ENCODE results near the gene HEPN1. TPM values are rescaled to one million over a fixed set of nuclear protein-coding genes. Genes with fewer than 3 reads are reported as not detected.

HEPN1 gene
- total RNA-seq, 1 experiment from 2014 or later: not detected

- TF ChIP-seq CTCF (conservative IDR thresholded peaks at IDR 0.05; ENCODE audit: low read depth, low read length): no peak
- TF ChIP-seq EZH2 (IDR thresholded peaks at IDR 0.05; ENCODE audit: borderline replicate concordance, low read depth, low read length, poor library complexity, severe bottlenecking): no peak
- ChIA-PET POLR2A (ENCODE audit: low non-redundant PET) (no interaction called here), CTCF (interaction anchor here (0.5 kb wide), 1 partner anchor 556 kb away, joined by 3 read pairs; no protein-coding TSS in a partner anchor)
- no peaks in the 10 kb centered on the region for H3K36me3 ChIP-seq (ENCODE audit: insufficient read depth, low read length, poor library complexity, severe bottlenecking)
- no TSS peak for BruUV-seq (replicated peaks)
- intact Hi-C loops (cut with micrococcal nuclease; ENCODE audit: unreplicated experiment): no loop called here
- no peak overlapping the region for H3K27ac ChIP-seq (ENCODE audit: low read depth, low read length, poor library complexity, severe bottlenecking)
- no peaks in the 10 kb centered on the region for H3K4me1 ChIP-seq (ENCODE audit: insufficient read depth, low read length, poor library complexity, severe bottlenecking)
- H3K4me3 ChIP-seq (ENCODE audit: low read depth, low read length, poor library complexity, severe bottlenecking): no peak overlapping the region
- no peak for DNase-seq (ENCODE audit: low spot score)
- H3K9me3 ChIP-seq (ENCODE audit: low read depth, low read length, poor library complexity, severe bottlenecking): no peaks in the 10 kb centered on the region
- peaks cover 23% of the 10 kb centered on the region for H3K27me3 ChIP-seq (replicated peaks; ENCODE audit: insufficient read depth, low read depth, low read length, poor library complexity)
Observed at GRCh38 chr11:124937336-124937935, 18.4 kb downstream of the HEPN1 start.

- intact Hi-C loops (cut with micrococcal nuclease; ENCODE audit: unreplicated experiment): no loop called here
- Histone ChIP-seq H3K27me3 (replicated peaks; ENCODE audit: insufficient read depth, low read depth, low read length, poor library complexity) (peaks cover 23% of the 10 kb centered on the region), H3K4me1 (ENCODE audit: insufficient read depth, low read length, poor library complexity, severe bottlenecking) (no peaks in the 10 kb centered on the region), H3K4me3 (ENCODE audit: low read depth, low read length, poor library complexity, severe bottlenecking) (no peak overlapping the region), H3K9me3 (ENCODE audit: low read depth, low read length, poor library complexity, severe bottlenecking) (no peaks in the 10 kb centered on the region), H3K36me3 (ENCODE audit: insufficient read depth, low read length, poor library complexity, severe bottlenecking) (no peaks in the 10 kb centered on the region), H3K27ac (ENCODE audit: low read depth, low read length, poor library complexity, severe bottlenecking) (no peak overlapping the region)
- BruUV-seq (replicated peaks): no TSS peak
- no peak for DNase-seq (ENCODE audit: low spot score)
- CTCF ChIA-PET: no interaction called here
- TF ChIP-seq EZH2 (IDR thresholded peaks at IDR 0.05; ENCODE audit: borderline replicate concordance, low read depth, low read length, poor library complexity, severe bottlenecking): no peak
- no peak for TF ChIP-seq CTCF (conservative IDR thresholded peaks at IDR 0.05; ENCODE audit: low read depth, low read length)
- POLR2A ChIA-PET (ENCODE audit: low non-redundant PET): no interaction called here
Observed at GRCh38 chr11:124938206-124938765, 19.2 kb downstream of the HEPN1 start.

- ChIA-PET POLR2A (ENCODE audit: low non-redundant PET) (no interaction called here), CTCF (interaction anchor here (0.7 kb wide), 1 partner anchor 877 kb away, joined by 5 read pairs; no protein-coding TSS in a partner anchor)
- TF ChIP-seq EZH2 (IDR thresholded peaks at IDR 0.05; ENCODE audit: borderline replicate concordance, low read depth, low read length, poor library complexity, severe bottlenecking): no peak
- TF ChIP-seq CTCF (conservative IDR thresholded peaks at IDR 0.05; ENCODE audit: low read depth, low read length): no peak
- H3K4me3 ChIP-seq (ENCODE audit: low read depth, low read length, poor library complexity, severe bottlenecking): no peak overlapping the region
- no peak overlapping the region for H3K27ac ChIP-seq (ENCODE audit: low read depth, low read length, poor library complexity, severe bottlenecking)
- no TSS peak for BruUV-seq (replicated peaks)
- no peaks in the 10 kb centered on the region for H3K9me3 ChIP-seq (ENCODE audit: low read depth, low read length, poor library complexity, severe bottlenecking)
- no peak for DNase-seq (ENCODE audit: low spot score)
- intact Hi-C loops (cut with micrococcal nuclease; ENCODE audit: unreplicated experiment): no loop called here
- peaks cover 23% of the 10 kb centered on the region for H3K27me3 ChIP-seq (replicated peaks; ENCODE audit: insufficient read depth, low read depth, low read length, poor library complexity)
- no peaks in the 10 kb centered on the region for H3K36me3 ChIP-seq (ENCODE audit: insufficient read depth, low read length, poor library complexity, severe bottlenecking)
- H3K4me1 ChIP-seq (ENCODE audit: insufficient read depth, low read length, poor library complexity, severe bottlenecking): no peaks in the 10 kb centered on the region
Observed at GRCh38 chr11:124938970-124939369, 19.9 kb downstream of the HEPN1 start.

Data from A673 (cell line).